Stimulated activated CD4-positive, alpha-beta T cell treated with anti-CD3 and anti-CD28 coated beads, Interleukin-1b, Interleukin-23, amount 100 ng/mL, for 48 hours (primary cell): ENCODE measurements around the gene TAS2R20.

ENCODE experiments used
- DNase-seq: peaks from one replicate; pipeline ENCODE4 v3.0.0-alpha.2; 2020

Gene TAS2R20

DNA sequence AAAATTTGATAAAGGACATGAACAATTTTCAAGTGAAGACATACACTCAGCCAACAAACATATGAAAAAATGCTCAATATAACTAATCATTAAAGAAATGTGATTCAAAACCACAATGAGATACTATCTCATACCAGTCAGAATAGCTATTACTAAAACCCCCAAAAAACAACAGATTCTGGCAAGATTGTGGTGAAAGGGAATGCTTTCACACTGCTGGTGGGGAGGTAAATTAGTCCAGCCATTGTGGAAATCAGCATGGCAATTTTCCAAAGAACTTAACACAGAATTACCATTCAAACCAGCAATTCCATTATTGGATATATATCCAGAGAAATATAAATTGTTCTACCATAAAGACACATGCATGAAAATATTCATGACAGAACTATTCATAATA, 40.4 kb downstream of the TAS2R20 start:
- DNase-seq, result no peak

DNA sequence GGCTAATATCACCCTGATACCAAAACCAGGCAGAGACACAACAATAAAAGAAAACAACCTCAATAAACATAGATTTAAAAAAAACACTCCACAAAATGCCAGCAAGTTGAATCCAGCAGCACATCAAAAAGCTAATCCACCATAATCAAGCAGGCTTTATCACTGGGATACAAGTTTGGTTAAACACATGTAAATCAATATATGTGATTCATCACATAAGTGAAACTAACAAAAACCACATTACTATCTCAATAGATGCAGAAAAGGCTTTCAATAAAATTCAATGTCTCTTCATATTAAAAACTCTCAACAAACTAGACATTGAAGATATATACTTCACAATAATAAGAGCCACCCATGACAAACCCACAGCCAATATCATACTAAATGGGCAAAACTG, 42.0 kb downstream of the TAS2R20 start:
- DNase-seq, result no peak

DNA sequence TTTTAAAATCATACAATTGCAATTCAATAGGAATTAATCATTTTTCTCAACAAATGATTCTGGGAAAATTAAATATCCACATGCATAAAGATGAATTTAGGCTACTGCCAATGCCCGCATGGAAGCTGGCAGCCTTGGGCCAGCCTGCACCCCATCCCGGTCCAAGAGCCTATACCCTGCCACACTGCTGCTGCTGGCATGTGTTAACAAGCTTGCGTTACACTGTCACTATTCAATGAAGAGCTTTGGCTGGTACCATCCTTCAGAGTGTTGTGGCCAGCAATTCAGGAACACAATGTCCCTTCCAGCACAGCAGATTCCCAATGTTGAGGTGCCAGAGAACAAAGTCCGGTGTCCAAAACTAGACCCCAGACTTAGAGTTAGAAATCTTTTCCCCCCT, 45.5 kb downstream of the TAS2R20 start:
- DNase-seq, result no peak
